ENCODE data around the gene ZBTB38. TPM values are rescaled to one million over a fixed set of nuclear protein-coding genes. Genes with fewer than 3 reads are reported as not detected.

The ZBTB38 gene
- total RNA-seq, 1 experiment from 2014 or later = 12.3 TPM

- no peak for TF ChIP-seq USF2 (CRISPR knock-in tag; IDR thresholded peaks at IDR 0.05)
Observed at GRCh38 chr3:141387516-141387915, 19.2 kb downstream of the ZBTB38 start (continued).

- no peaks in the 10 kb centered on the region for H3K9me3 Mint-ChIP-seq
- no peak overlapping the region for H3K4me3 Mint-ChIP-seq
- no peaks in the 10 kb centered on the region for H3K36me3 Mint-ChIP-seq
- DNase-seq (ENCODE audit: low spot score) (no peak), ATAC-seq (no peak)
- ChIA-PET POLR2A (no interaction called here), CTCF (interaction anchor here (1.6 kb wide), 1 partner anchor 66 kb away, joined by 4 read pairs; no protein-coding TSS in a partner anchor)
- peaks cover 46% of the 10 kb centered on the region for H3K4me1 Mint-ChIP-seq
- H3K27ac Mint-ChIP-seq = no peak overlapping the region
- no peak for TF ChIP-seq ATF1 (CRISPR knock-in tag; IDR thresholded peaks at IDR 0.05)
- TF ChIP-seq E2F1 (CRISPR knock-in tag; IDR thresholded peaks at IDR 0.05) = no peak
- no peak for TF ChIP-seq ZSCAN18 (CRISPR knock-in tag; IDR thresholded peaks at IDR 0.05)
- TF ChIP-seq TP53 (CRISPR knock-in tag; IDR thresholded peaks at IDR 0.05) = no peak
- no peak for TF ChIP-seq ZNF138 (CRISPR knock-in tag; conservative IDR thresholded peaks at IDR 0.05)
- TF ChIP-seq SP1 (CRISPR knock-in tag; conservative IDR thresholded peaks at IDR 0.05) = no peak
- no peak for TF ChIP-seq SMAD4 (CRISPR knock-in tag; IDR thresholded peaks at IDR 0.05)
- TF ChIP-seq FOXP1 (CRISPR knock-in tag; IDR thresholded peaks at IDR 0.05; ENCODE audit: borderline replicate concordance) = no peak
- TF ChIP-seq PREB (CRISPR knock-in tag; IDR thresholded peaks at IDR 0.05; ENCODE audit: borderline replicate concordance) = no peak
- TF ChIP-seq ZNF317 (CRISPR knock-in tag; IDR thresholded peaks at IDR 0.05; ENCODE audit: borderline replicate concordance, low read depth) = no peak
- no peak for TF ChIP-seq ZNF263 (CRISPR knock-in tag; IDR thresholded peaks at IDR 0.05; ENCODE audit: low read depth)
- H3K27me3 Mint-ChIP-seq (ENCODE audit: low read depth) = no peaks in the 10 kb centered on the region
Observed at GRCh38 chr3:141388395-141388794, 20.1 kb downstream of the ZBTB38 start.

GRCh38 chr3:141388823-141389621 is 20.7 kb downstream of the ZBTB38 start:
- DNase-seq (ENCODE audit: low spot score) (no peak), ATAC-seq (no peak)
- Mint-ChIP-seq H3K36me3 (no peaks in the 10 kb centered on the region), H3K27me3 (ENCODE audit: low read depth) (no peaks in the 10 kb centered on the region), H3K9me3 (no peaks in the 10 kb centered on the region), H3K4me3 (no peak overlapping the region), H3K4me1 (peaks cover 52% of the 10 kb centered on the region), H3K27ac (0 out of 2 replicates have a peak overlapping the region, but pooled peaks have one; percentile 54)
- no peak for TF ChIP-seq ZNF121 (CRISPR knock-in tag; IDR thresholded peaks at IDR 0.05)
- TF ChIP-seq ZNF263 (CRISPR knock-in tag; IDR thresholded peaks at IDR 0.05; ENCODE audit: low read depth) = no peak
- no peak for TF ChIP-seq JAZF1 (CRISPR knock-in tag; IDR thresholded peaks at IDR 0.05)
- no peak for TF ChIP-seq NR1H2 (CRISPR knock-in tag; IDR thresholded peaks at IDR 0.05)
- no peak for TF ChIP-seq ZNF232 (CRISPR knock-in tag; IDR thresholded peaks at IDR 0.05)
- TF ChIP-seq CREM (CRISPR knock-in tag; IDR thresholded peaks at IDR 0.05) = no peak
- TF ChIP-seq RORB (CRISPR knock-in tag; IDR thresholded peaks at IDR 0.05) = no peak
- no peak for TF ChIP-seq CREB1 (CRISPR knock-in tag; IDR thresholded peaks at IDR 0.05)
- no peak for TF ChIP-seq SOX15 (CRISPR knock-in tag; IDR thresholded peaks at IDR 0.05)
- TF ChIP-seq ZNF416 (CRISPR knock-in tag; IDR thresholded peaks at IDR 0.05) = no peak
- TF ChIP-seq NR2C2 (CRISPR knock-in tag; IDR thresholded peaks at IDR 0.05) = no peak
- no peak for TF ChIP-seq E2F1 (CRISPR knock-in tag; IDR thresholded peaks at IDR 0.05)
- CTCF ChIA-PET = interaction anchor here (0.7 to 1.6 kb wide), 2 partner anchors 65 to 108 kb away, joined by 4 read pairs; no protein-coding TSS in a partner anchor
- POLR2A ChIA-PET = no interaction called here
